Stimulated activated CD4-positive, alpha-beta T cell treated with anti-CD3 and anti-CD28 coated beads, Interleukin-15, amount 100 ng/mL, for 24 hours (primary cell): ENCODE results near the gene CBR3.
"Not testable (repeated sequence)": the region's sequence is repeated elsewhere in the genome, so short reads cannot be mapped to it uniquely, and the experiment has no call there.

Experiments used
- DNase-seq: peaks from one replicate; pipeline ENCODE4 v3.0.0-alpha.2; 2020

The CBR3 gene

GRCh38 chr21:36134803-36135390 lies at the start of gene CBR3:
Gene CBR3, plus strand, starts transcription at chr21:36135079. Its CDS starts 114 bp downstream, at chr21:36135193.
- peak; percentile 81 for DNase-seq

DNA sequence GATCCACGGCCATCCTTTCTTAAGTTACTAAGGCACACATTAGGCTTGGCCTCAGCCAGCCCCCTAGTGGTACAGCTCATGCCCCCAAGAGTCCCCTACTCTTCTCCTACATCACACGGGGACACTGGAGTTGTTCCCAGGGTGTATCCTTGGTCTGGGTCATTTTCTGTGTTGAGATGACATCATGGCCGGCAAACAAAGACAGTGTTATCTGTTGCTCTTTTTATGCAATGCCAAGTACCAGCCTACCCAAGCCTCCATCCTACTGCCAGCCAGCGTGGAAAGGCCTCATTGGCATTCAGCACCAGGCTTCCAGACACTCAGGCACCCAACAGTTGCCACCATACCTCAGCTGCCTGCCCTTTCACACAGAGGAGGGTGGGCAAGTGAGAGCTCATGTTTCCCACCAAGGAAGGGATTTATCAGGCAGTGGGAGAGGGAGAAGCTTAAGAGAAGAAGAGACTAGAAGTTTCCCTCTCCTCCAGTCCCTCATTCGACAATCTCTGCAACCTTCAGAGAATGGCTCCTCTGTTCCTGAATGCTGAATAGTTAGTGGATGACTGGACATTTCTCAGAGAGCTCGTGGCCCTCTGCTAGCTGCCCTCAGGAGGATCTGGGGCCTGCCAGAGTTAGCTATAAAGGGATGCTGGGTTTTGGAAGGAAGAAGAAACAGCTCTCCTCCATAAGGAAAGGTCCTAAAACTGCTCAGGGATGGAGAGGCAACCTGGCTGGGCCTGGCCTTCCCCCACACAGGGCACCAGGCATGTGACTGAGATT lies 47.3 kb upstream of the CBR3 start:
- no peak for DNase-seq

- DNase-seq = no peak
Measured at GRCh38 chr21:36089946-36090345, 44.9 kb upstream of the CBR3 start.

DNA sequence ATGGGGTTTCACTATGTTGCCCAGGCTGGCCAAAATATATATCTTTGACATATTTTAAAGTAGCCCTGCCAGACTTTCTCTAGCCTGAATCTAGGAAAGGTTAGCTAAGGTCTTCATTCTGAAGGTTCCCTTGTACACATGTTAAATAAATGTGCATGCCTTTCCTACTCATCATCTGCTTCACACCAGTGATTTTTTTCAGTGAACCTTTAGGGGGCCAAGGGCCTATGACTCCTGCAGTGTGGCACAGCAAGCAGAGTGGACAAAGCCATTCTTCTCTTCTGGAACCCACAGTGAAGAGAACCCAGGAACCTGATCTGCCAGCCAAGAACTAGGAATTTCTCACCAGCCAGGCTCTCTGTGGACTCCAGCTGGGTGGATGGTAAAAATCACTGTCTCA lies 42.2 kb upstream of the CBR3 start:
- DNase-seq = no peak

DNA sequence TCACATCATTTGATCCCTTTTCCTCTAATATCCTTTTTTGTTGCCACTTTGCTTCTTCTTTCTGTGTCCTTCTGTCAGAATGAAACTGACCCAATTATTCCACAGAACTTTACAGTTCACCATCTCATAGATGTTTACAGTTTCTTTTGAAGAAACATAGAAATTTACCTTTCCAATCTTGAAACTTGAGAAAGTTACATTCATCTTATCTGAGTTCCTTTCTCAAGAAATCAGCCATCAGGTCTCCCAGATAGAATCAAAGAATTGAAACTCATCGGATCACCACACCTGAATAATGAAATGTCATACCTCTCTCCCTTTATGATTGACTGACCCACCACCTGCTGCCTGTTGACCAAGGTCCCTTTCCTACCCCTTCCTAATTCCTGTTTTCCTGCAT lies 41.4 kb upstream of the CBR3 start:
- no peak for DNase-seq

DNA sequence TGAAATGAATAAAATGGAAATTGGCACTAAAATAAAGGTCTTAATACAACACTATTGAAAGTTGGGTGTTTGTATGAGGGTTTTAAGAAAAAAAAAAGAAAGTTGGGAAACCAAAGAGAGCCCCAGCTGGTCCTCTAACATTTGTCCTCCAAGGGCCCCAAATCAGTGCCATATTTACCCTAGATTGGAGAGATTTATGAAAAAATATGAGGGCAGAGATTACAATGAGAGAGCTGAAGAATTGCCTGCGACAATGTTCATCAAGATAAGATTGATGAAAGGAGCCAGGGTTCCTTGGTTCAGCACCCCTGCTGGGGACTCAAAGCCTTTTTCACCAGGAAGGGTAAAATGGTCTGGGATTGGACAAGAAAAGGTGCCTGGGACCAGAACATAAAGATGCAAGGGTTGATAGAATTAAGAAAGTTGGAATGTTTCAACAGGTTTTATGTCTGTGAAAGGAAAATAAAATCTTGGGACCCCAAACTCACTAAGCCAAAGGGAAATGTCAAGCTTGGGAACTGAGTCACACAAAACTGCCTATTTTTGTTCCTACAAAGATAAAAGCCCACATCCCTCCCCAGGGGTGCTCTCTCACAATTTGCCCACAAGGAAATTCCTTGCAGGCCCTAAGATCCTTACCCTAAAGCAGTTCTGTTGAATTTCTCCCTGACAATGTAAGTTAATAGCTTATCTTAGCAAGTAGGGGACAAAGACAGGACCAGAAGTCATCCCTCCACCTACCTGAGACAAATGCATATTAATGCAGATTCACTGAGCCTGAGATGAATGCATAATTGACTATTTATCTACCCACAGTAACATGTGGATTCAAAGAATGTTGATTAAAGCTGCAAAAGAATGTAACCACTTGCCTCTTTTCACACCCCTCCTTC lies 38.2 kb upstream of the CBR3 start:
- no peak for DNase-seq

DNA sequence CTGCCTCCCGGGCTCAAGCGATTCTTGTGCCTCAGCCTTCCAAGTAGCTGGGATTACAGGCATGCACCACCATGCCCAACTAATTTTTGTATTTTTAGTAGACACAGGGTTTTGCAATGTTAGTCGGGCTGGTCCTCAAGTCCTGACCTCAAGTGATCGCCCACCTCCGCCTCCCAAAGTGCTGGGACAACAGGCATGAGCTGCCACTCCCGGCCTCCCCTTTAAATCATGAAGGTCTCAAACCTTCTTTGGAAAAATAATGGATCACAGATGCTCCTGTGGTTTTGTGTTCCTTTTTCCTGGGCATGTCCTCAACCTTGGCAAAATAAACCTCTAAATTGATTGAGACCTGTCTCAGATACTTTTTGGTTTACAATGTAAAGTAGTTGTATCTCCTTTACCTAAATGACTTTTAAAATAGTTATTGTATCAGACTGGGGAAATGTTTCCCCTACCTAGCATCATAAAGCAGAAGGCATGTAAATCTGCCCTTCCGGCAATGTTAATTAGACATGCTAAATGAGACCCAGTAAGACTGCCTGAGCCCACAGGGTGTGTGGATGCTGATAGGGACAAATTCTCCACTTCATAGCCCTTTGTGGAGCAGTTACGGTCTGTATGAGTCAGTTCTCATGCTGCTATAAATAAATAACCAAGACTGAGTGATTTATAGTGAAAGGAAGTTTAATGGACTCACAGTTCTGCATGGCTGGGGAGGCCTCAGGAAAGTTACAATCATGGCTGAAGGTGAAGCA lies 37.3 kb upstream of the CBR3 start:
- no peak for DNase-seq

DNA sequence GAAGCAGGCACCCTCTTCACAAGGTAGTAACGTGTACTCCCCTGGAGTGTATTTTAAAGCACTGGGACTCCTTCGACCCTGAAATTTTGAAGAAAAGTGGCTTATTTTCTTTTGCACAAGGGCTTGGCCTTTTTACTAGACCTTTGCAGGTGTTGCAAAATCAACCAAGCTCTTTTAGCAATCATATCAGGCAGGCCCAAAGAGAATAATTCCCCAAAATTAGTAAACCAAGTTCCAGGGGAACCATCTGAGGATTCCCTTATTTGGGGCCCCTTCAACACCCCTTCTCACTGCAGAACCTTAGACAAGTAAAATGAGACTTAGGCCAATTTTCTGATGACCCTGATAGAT lies 36.7 kb upstream of the CBR3 start:
- DNase-seq = no peak

DNA sequence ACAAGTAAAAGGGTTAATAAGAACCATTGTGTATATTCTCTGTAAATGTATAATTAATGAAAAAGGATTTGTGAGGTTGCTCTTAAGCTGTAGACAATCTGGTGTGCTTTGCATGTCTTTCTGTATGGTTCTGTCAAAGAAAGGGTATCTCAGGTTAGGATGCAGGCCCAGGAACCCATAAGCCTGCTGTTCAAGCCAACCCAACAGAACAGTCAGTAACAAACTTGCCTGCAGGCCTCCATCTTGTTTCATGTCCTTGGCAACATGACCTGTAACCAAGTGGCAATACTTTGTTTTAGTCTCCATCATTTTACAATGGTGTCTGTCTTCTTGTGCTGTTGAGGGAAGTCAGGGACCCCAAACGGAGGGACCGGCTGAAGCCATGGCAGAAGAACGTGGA lies 35.9 kb upstream of the CBR3 start:
- no peak for DNase-seq

GRCh38 chr21:36099695-36100211 lies 35.1 kb upstream of the CBR3 start:
- not testable (repeated sequence) for DNase-seq

DNA sequence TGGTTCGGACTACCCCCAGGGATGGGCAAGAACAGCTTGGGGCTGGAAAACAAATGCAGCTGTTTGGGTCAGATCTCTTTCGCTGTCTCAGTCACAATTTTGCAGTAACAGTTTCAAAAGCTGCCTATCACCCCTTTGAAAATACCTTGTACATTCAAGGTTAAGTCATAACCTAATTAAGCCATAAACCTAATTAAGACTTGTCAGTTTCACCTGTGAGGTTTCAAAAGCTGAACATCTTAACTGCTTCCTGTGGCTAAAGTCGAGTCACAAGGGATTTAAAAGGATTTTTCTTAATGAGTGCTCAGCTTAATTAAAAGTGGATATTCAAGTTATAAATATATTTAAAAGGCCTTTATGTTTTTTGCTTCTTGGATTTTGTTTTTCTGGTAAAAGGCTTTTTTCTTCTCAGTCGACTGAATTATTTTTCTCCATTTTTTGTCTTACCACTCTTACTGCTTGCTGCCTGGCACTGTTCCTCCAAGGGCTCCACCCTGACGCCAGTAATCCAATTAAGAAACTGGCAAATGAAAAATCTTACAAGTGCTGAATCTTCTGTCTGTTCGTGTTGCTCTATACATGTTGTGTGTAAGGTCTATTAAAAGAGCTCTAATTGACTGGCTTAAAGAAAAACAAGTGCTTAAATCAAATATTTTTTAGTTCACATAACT lies 33.8 kb upstream of the CBR3 start:
- DNase-seq = no peak

GRCh38 chr21:36103434-36103833 lies 31.4 kb upstream of the CBR3 start:
- no peak for DNase-seq

DNA sequence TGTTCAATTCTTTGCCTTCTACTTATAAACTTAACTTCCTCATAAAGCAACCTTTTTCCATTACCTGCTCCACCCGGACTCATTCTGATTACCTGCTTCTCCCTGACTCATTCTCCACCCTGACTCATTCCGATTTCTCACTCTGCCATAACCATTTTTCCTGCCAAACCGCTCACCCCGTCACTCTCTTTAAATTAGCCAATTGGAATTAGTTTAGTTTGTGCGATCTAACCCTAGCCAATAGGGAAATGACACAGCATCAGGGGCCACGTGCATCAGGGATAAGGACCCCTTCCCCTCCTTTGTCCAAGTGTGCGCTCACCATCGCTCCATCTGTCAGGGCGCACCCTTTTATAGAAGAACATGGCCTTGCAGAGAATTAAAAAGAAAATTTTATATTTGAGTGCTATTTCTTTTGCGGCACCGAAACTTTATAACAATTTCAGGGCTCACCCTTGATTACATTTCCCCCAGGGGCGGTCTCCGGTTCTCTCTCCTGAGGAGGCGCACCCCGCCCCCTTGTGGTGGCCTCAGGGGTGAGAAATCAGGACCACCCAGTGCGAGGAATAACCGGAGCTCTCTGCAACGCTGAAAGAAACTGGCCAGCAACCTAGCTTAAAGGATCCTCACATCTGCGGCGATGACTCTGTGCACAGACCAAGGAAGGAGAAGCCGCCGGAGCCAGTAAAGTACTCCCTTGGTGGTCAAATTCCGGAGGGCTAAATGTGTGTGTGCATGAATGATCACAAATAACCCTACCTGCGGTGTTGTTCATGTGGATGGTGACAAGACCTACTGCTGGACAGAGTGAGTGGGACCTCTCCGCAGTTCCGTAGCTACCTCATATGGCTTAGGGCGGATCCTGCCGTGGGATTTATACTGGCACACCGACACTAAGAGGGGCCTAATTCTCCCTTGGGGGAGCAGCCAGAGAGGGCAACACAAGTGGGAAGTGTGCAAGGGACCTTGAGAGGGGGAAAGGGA lies 30.3 kb upstream of the CBR3 start:
- DNase-seq = peak; percentile 73

DNA sequence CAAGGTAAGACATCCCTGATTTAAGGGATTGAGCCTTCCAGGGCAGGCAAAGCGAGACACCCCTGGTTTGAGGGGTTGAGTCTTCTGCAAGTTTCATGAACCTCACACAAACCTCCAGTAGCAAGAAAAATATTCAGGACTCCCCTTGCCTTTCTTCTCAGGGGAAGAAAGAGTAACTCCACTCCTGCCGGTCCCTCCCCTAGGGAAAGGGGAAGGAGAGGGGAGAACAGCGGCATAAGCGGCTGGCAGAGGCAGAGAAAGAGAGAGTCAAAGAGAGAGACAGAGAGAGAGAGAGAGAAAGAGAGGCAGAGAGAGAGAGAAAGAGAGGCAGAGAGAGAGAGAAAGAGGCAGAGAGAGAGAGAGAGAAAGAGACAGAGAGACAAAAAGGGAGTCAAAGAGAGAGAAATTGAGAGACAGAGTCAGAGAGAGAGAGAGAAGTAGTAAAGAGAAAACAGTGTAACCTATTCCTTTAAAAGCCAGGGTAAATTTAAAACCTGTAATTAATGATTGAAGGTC lies 29.5 kb upstream of the CBR3 start:
- DNase-seq = no peak

- no peak for DNase-seq
Measured at GRCh38 chr21:36109868-36110267, 25.0 kb upstream of the CBR3 start.

- no peak for DNase-seq
Measured at GRCh38 chr21:36111238-36111637, 23.6 kb upstream of the CBR3 start.

- peak; percentile 67 for DNase-seq
Measured at GRCh38 chr21:36113647-36114428, 21.0 kb upstream of the CBR3 start.

DNA sequence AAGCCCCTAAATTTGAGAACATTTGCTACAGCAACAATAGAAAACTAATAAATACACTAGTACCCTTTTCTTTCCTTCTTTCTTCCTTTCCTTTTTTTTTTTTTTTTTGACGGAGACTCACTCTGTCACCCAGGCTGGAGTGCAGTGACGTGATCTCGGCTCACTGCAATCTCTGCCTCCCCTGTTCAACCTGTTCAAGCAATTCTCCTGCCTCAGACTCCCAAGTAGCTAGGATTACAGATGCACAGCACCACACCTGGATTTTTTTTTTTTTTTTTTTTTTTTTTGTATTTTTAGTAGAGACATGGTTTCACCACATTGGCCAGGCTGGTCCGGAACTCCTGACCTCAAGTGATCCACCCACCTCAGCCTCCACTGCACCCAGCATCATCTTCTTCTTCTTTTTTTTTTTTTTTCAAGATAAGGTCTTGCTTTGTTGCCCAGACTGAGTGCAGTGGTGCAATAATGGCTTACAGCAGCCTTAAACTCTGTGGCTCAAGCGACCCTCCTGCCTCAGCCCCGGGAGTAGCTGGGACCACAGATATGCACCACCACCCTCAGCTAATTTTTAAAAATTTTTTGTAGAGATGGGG lies 19.6 kb upstream of the CBR3 start:
- no peak for DNase-seq

- DNase-seq = no peak
Measured at GRCh38 chr21:36117286-36117741, 17.6 kb upstream of the CBR3 start.
